ENCODE results near the gene CADPS2.

DNA sequence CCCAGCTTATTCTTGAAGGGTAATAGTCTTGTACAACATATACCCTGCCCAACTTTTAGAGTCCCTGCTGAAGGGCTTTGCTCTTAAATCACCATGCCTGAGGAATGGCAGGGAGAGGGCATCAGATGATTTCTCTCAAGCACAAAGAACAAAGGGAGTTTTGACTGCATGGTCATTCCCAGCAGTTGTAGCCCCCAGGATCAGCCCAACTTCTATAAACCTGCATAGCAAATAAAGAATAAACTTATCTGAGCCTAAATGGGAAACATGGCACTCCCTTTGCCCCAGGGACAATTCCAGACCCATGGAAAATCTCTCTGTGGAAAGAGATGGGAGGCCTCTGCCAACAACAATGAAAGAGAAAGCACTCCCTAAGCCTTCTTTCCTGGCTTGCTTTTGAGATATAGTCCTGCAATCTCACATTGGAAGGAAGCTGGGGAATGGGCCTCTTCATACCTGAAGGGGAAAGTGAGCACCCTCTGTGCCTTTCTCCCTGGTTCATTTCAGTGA, 18.7 kb downstream of the CADPS2 start:
- TF ChIP-seq, protein P1, sequence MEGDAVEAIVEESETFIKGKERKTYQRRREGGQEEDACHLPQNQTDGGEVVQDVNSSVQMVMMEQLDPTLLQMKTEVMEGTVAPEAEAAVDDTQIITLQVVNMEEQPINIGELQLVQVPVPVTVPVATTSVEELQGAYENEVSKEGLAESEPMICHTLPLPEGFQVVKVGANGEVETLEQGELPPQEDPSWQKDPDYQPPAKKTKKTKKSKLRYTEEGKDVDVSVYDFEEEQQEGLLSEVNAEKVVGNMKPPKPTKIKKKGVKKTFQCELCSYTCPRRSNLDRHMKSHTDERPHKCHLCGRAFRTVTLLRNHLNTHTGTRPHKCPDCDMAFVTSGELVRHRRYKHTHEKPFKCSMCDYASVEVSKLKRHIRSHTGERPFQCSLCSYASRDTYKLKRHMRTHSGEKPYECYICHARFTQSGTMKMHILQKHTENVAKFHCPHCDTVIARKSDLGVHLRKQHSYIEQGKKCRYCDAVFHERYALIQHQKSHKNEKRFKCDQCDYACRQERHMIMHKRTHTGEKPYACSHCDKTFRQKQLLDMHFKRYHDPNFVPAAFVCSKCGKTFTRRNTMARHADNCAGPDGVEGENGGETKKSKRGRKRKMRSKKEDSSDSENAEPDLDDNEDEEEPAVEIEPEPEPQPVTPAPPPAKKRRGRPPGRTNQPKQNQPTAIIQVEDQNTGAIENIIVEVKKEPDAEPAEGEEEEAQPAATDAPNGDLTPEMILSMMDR (IDR thresholded peaks at IDR 0.05; ENCODE audit: insufficient read depth, low read length) = no peak
- TF ChIP-seq SPI1 (IDR thresholded peaks at IDR 0.05; ENCODE audit: borderline replicate concordance, low read depth) (no peak), POLR2AphosphoS5 (IDR thresholded peaks at IDR 0.05; ENCODE audit: low read depth) (no peak), GABPA (IDR thresholded peaks at IDR 0.05; ENCODE audit: low read depth) (no peak)
- TF ChIP-seq, protein P2, sequence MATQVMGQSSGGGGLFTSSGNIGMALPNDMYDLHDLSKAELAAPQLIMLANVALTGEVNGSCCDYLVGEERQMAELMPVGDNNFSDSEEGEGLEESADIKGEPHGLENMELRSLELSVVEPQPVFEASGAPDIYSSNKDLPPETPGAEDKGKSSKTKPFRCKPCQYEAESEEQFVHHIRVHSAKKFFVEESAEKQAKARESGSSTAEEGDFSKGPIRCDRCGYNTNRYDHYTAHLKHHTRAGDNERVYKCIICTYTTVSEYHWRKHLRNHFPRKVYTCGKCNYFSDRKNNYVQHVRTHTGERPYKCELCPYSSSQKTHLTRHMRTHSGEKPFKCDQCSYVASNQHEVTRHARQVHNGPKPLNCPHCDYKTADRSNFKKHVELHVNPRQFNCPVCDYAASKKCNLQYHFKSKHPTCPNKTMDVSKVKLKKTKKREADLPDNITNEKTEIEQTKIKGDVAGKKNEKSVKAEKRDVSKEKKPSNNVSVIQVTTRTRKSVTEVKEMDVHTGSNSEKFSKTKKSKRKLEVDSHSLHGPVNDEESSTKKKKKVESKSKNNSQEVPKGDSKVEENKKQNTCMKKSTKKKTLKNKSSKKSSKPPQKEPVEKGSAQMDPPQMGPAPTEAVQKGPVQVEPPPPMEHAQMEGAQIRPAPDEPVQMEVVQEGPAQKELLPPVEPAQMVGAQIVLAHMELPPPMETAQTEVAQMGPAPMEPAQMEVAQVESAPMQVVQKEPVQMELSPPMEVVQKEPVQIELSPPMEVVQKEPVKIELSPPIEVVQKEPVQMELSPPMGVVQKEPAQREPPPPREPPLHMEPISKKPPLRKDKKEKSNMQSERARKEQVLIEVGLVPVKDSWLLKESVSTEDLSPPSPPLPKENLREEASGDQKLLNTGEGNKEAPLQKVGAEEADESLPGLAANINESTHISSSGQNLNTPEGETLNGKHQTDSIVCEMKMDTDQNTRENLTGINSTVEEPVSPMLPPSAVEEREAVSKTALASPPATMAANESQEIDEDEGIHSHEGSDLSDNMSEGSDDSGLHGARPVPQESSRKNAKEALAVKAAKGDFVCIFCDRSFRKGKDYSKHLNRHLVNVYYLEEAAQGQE (IDR thresholded peaks at IDR 0.05; ENCODE audit: insufficient replicate concordance, low read depth) = no peak

Data from HL-60 (cell line).